Type B pancreatic cell (in vitro differentiated cells): ENCODE results near the gene VRK1. TPM values are rescaled to one million over a fixed set of nuclear protein-coding genes. Genes with fewer than 3 reads are reported as not detected.
A peak's percentile ranks its signal among the peaks of the same experiment; 100 is the strongest.
"Not testable (repeated sequence)": the region's sequence is repeated elsewhere in the genome, so short reads cannot be mapped to it uniquely, and the experiment has no call there.

Experiments used
- DNase-seq: peaks from one replicate; pipeline ENCODE4 v3.0.0; 2021; ENCODE audit warnings: mixed read lengths; ENCODE audit not compliant: unreplicated experiment; ENCODE audit errors: extremely low spot score
- H3K27ac Mint-ChIP-seq: 2 replicates; pipeline ENCODE4 v1.8.0; 2021; ENCODE audit warnings: mild to moderate bottlenecking, mixed read lengths
- H3K27me3 Mint-ChIP-seq: 2 replicates; pipeline ENCODE4 v1.8.0; 2021; ENCODE audit warnings: mixed read lengths
- H3K36me3 Mint-ChIP-seq: 2 replicates; pipeline ENCODE4 v1.8.0; 2021; ENCODE audit warnings: mixed read lengths
- H3K4me1 Mint-ChIP-seq: one replicate; pipeline ENCODE4 v1.8.0; 2021; ENCODE audit warnings: mixed read lengths; ENCODE audit not compliant: unreplicated experiment
- H3K4me3 Mint-ChIP-seq: 2 replicates; pipeline ENCODE4 v1.8.0; 2021; ENCODE audit warnings: mild to moderate bottlenecking, mixed read lengths
- H3K9me3 Mint-ChIP-seq: 2 replicates; pipeline ENCODE4 v1.8.0; 2021; ENCODE audit warnings: mixed read lengths
- total RNA-seq: library from RNA; stranded (reverse); gene quantifications from 2 replicates; pipeline ENCODE4 v1.2.1, GENCODE V29; 2021; ENCODE audit warnings: low replicate concordance
- TF ChIP-seq, protein P1 (sequence below): fragments of 200-600 bp; sonication (generic); conservative IDR thresholded peaks from 2 replicates; pipeline ENCODE4 v1.5.0; 2021; ENCODE audit warnings: antibody characterized with exemption, mild to moderate bottlenecking

VRK1 gene
- total RNA-seq, 1 donor from 2014 or later = 36.9 TPM

- H3K4me3 Mint-ChIP-seq = peak overlapping the region; percentile 83
- no peak for DNase-seq
- no peaks in the 10 kb centered on the region for H3K36me3 Mint-ChIP-seq
- TF ChIP-seq, protein P1, sequence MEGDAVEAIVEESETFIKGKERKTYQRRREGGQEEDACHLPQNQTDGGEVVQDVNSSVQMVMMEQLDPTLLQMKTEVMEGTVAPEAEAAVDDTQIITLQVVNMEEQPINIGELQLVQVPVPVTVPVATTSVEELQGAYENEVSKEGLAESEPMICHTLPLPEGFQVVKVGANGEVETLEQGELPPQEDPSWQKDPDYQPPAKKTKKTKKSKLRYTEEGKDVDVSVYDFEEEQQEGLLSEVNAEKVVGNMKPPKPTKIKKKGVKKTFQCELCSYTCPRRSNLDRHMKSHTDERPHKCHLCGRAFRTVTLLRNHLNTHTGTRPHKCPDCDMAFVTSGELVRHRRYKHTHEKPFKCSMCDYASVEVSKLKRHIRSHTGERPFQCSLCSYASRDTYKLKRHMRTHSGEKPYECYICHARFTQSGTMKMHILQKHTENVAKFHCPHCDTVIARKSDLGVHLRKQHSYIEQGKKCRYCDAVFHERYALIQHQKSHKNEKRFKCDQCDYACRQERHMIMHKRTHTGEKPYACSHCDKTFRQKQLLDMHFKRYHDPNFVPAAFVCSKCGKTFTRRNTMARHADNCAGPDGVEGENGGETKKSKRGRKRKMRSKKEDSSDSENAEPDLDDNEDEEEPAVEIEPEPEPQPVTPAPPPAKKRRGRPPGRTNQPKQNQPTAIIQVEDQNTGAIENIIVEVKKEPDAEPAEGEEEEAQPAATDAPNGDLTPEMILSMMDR = no peak
- peaks cover 20% of the 10 kb centered on the region for H3K27me3 Mint-ChIP-seq
- peaks cover 5% of the 10 kb centered on the region for H3K4me1 Mint-ChIP-seq
- H3K9me3 Mint-ChIP-seq = no peaks in the 10 kb centered on the region
- H3K27ac Mint-ChIP-seq = no peak overlapping the region
Observed at GRCh38 chr14:96762650-96763049, 34.5 kb upstream of the VRK1 start.

- TF ChIP-seq, protein P1 = no peak
- no peak for DNase-seq
- peaks cover 5% of the 10 kb centered on the region for H3K4me1 Mint-ChIP-seq
- no peak overlapping the region for H3K27ac Mint-ChIP-seq
- no peaks in the 10 kb centered on the region for H3K9me3 Mint-ChIP-seq
- no peak overlapping the region for H3K4me3 Mint-ChIP-seq
- peaks cover 20% of the 10 kb centered on the region for H3K27me3 Mint-ChIP-seq
- no peaks in the 10 kb centered on the region for H3K36me3 Mint-ChIP-seq
Observed at GRCh38 chr14:96764012-96764411, 33.2 kb upstream of the VRK1 start.

DNA sequence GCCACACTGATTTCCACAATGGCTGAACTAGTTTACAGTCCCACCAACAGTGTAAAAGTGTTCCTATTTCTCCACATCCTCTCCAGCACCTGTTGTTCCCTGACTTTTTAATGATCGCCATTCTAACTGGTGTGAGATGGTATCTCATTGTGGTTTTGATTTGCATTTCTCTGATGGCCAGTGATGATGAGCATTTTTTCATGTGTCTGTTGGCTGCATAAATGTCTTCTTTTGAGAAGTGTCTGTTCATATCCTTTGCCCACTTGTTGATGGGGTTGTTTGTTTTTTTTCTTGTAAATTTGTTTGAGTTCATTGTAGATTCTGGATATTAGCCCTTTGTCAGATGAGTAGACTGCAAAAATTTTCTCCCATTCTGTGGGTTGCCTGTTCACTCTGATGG lies 32.0 kb upstream of the VRK1 start:
- not testable (repeated sequence) for DNase-seq, H3K27ac Mint-ChIP-seq, H3K9me3 Mint-ChIP-seq, H3K4me3 Mint-ChIP-seq, H3K36me3 Mint-ChIP-seq, H3K4me1 Mint-ChIP-seq
- H3K27me3 Mint-ChIP-seq = peaks cover 29% of the 10 kb centered on the region

- TF ChIP-seq, protein P1 = no peak
- no peak for DNase-seq
- H3K36me3 Mint-ChIP-seq = no peaks in the 10 kb centered on the region
- peaks cover 19% of the 10 kb centered on the region for H3K27me3 Mint-ChIP-seq
- no peak overlapping the region for H3K4me3 Mint-ChIP-seq
- H3K9me3 Mint-ChIP-seq = no peaks in the 10 kb centered on the region
- H3K27ac Mint-ChIP-seq = no peak overlapping the region
- H3K4me1 Mint-ChIP-seq = no peaks in the 10 kb centered on the region
Observed at GRCh38 chr14:96772929-96773328, 24.3 kb upstream of the VRK1 start.

DNA sequence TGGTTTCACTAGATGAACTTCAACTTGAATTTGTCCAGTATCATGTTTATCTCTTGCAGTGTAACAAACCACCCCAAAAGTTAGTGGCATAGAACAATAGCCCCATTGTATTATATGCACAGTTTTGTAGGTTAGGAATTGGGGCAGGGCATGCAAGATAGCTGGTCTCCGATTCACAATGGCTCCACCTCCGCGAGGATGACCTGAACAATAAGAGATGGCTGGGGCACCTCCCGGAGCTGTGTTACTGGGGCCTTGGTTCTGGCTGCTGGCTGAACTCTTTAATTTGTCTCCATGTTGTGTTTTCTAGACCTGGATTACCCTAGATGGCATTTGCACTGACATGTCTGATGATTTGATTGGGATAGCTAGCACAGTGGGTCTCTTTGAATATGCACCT lies 20.4 kb upstream of the VRK1 start:
- no peak overlapping the region for H3K27ac Mint-ChIP-seq
- peaks cover 3% of the 10 kb centered on the region for H3K27me3 Mint-ChIP-seq
- H3K36me3 Mint-ChIP-seq = no peaks in the 10 kb centered on the region
- H3K4me3 Mint-ChIP-seq = no peak overlapping the region
- TF ChIP-seq, protein P1 = no peak
- DNase-seq = no peak
- no peaks in the 10 kb centered on the region for H3K4me1 Mint-ChIP-seq
- no peaks in the 10 kb centered on the region for H3K9me3 Mint-ChIP-seq

- Mint-ChIP-seq H3K27me3 (peaks cover 3% of the 10 kb centered on the region), H3K4me1 (no peaks in the 10 kb centered on the region), H3K4me3 (no peak overlapping the region), H3K36me3 (no peaks in the 10 kb centered on the region), H3K27ac (no peak overlapping the region), H3K9me3 (no peaks in the 10 kb centered on the region)
- DNase-seq = no peak
- TF ChIP-seq, protein P1 = no peak
Observed at GRCh38 chr14:96780500-96780899, 16.7 kb upstream of the VRK1 start.
